Stimulated activated CD8-positive, alpha-beta memory T cell treated with anti-CD3 and anti-CD28 coated beads, Interleukin-7, amount 100 ng/mL, for 48 hours (primary cell): ENCODE measurements around the gene NCKAP5L.

Source experiments
- DNase-seq, 2 donors: peaks; one replicate each; pipeline ENCODE4 v3.0.0-alpha.2; 2020; ENCODE audit warnings: low read depth in 1 of 2; ENCODE audit errors: extremely low read depth in 1 of 2

Gene NCKAP5L

GRCh38 chr12:49801141-49802063 lies 26.8 kb downstream of the NCKAP5L start:
- no peak for DNase-seq

GRCh38 chr12:49800421-49801140 lies 27.6 kb downstream of the NCKAP5L start:
- DNase-seq = no peak

GRCh38 chr12:49798934-49799333 lies 29.3 kb downstream of the NCKAP5L start:
- no peak for DNase-seq

DNA sequence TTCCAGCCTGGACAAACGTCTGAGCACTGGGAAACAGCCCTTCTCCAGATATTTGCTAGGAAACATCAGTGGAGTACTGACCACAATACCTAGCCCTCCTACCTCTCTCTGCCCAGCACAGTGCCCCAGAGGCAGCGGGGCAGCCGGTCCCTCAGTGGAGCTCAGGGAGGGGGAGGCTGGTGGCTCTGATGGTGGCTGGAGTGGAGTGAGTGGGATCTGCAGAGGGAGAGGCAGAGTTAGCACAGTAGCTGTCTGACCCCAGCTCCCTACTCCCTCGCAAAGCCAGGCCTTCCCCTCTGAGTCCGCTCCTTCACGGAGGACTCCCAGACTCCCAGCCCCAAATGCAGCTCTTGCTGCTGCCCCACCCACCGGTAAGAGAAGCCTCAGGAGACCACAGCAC lies 30.0 kb downstream of the NCKAP5L start:
- no peak for DNase-seq

DNA sequence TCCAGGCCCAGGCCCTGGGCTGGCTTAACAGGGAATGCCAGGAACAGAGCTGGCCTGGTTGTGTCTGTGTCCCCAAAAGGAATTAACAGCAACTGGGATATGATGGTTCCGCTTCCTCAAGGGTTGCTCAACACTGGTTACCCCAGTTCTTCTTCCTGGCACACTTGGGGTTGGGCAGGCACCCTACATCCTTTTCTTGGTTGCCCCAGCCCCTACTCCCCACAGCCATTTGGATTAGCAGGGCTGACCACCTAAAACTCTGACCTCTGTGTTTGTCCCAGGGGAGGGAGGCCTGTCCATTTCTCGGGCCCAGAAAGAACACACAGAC lies 30.8 kb downstream of the NCKAP5L start:
- DNase-seq = no peak

GRCh38 chr12:49796606-49797448 lies 31.4 kb downstream of the NCKAP5L start:
- DNase-seq = no peak

DNA sequence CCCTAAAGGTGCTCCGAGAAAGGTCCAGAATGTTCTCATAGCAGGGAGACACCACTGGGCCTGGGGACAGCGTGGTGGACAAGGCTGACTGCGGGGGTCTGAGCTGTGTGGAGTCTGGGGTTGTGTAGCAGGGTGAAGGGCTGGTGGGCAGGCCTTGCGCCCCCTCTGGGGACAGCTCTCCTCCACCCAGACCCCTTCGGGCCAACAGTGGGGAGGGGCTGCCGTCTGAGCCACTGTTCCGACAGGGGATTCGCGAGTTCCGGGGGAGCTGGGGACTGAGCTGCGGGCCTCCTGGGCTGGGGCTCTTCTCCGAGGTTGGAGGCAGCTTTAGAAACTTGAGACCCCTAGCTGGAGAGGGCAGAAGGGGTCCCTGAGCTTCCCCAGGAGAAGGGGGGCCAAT lies 32.1 kb downstream of the NCKAP5L start:
- DNase-seq = no peak

GRCh38 chr12:49795654-49796105 lies 32.5 kb downstream of the NCKAP5L start:
- DNase-seq = no peak

DNA sequence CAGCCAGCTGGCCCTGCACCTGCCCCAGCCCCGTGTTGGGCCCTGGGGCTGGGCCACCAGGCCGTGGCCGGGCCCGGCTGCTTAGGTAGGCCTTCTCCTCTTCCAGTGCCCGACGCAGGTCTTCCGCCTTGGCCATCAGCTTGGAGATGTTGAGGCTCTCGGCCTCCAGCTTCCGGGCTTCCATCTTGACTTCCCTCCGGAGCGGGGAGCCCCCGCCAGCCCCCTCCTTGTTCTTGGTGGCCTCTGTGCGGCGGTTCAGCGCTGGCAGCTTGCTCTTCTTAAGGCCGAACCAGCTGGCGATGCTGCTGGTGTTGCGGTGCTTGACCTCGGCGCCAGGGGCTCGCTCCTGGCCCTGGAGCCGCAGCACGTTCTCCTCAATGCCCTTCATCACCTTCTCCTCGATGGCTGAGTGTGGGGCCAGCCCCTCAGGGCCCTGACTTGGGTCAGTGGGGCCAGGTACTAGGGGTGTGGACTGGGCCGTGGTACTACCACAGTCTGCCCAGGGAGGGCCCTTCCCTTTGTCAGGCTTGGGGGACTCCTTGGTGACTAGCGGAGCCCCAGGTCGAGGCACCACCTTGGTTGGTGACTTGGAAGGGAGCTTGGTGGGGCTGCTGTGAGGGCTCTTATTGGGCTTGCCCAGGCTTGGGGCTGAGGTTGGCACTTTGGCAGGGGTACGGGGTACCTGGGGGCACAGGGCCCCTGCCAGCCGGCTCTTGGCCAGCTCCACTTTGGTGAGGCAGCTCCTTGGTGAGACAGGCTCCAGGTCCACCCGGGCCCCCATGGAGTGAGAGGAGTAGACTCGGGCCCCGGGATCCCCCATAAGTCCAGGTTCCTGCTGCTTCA lies 33.2 kb downstream of the NCKAP5L start:
- no peak for DNase-seq

- DNase-seq = no peak
These were observed 34.2 kb downstream of the NCKAP5L start for GRCh38 chr12:49794021-49794420.

- no peak for DNase-seq
These were observed 34.6 kb downstream of the NCKAP5L start for GRCh38 chr12:49793620-49794019.

- no peak for DNase-seq
These were observed 35.1 kb downstream of the NCKAP5L start for GRCh38 chr12:49792976-49793580.

- DNase-seq = no peak
These were observed 35.8 kb downstream of the NCKAP5L start for GRCh38 chr12:49792181-49792970.

GRCh38 chr12:49791700-49792099 lies 36.5 kb downstream of the NCKAP5L start:
- DNase-seq = no peak

DNA sequence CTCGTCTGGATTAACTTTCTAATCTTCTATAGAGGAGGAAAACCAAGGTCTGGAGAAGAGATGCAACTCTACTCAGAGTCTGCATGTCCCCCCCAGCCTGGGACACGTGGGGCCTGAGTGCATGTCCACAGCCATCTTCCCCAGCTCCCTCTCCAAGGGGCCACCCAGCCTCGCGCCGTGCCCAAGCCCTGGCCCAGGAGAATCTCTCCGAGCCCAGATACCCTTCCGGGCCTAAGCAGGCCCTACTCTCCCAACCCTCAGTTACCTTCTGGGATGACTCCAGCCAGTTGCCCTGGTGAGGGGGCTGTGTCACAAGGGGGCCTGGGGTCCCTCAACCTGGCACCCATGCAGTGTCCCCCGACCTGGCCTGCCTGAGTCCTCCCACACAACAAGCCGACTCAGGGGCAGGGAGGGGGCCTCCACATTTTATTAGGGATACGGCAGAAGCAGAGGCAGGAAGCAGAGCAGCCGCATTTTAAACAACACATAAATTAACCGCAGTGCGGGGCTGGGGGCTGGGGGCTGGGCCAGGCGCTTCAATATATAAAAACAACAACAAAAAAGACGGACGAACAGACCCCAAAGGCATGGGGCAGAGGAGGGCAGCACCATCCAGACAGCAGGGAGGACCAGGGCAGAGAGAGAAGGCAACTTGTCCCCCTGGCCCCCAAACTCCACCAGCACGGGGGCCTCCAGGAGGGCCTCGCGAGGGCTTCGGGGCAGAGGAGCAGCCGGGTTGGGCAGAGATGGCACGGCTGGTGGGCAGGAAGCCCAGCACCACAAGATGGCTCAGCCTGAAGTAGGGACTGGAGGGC lies 37.3 kb downstream of the NCKAP5L start:
- DNase-seq = no peak

DNA sequence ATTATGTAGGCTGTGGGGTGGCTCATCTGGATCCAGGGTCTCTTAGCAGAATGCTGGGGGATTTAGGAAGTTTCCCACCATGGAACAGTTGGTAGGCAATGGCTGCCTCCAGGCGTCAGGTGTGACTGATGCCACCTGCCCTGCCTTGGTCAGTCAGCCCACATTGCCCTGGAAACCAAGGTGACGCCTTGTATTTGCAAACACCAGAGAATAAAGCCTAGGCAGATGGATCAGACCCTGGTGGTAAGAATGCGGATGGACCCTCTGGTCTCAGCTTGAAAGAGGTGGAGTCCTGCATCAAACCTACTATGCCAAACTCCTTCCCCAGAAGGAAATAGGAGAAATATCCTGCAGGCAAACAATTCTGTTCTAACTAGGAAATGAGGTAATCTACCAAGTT lies 38.2 kb downstream of the NCKAP5L start:
- no peak for DNase-seq

GRCh38 chr12:49787672-49788071 lies 40.5 kb downstream of the NCKAP5L start:
- DNase-seq = no peak

DNA sequence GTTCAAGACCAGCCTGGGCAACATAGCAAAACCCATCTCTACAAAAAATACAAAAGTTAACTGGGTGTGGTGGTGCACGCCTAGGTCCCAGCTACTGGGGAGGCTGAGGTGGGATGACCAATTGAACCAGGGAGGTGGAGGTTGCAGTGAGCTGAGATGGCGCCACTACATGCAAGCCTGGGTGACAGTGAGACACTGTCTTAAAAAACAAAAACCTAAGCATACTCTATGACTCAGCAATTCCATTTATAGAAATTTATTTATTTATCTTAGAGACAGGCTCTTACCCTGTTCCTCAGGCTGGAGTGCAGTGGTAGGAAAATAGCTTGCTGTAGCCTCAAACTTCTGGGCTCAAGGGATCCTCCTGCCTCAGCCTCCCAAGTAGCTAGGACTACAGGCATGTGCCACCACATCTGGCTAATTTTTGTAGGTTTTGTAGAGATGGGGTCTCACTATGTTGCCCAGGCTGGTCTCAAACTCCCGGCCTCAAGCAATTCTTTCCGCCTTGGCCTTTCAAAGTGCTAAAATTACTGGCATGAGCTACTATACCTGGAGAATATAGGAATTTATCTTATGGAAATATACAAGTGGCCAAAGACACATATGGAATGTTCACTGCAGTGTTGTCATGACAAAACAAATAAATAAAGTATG lies 43.3 kb downstream of the NCKAP5L start:
- DNase-seq = no peak
